ENCODE measurements around the gene COL18A1. TPM values are rescaled to one million over a fixed set of nuclear protein-coding genes. Genes with fewer than 3 reads are reported as not detected.

The COL18A1 gene
- total RNA-seq, 4 donors from 2014 or later, result 19.3 to 121 (median 23.3) TPM

- Histone ChIP-seq H3K36me3 (no peaks in the 10 kb centered on the region), H3K4me3 (no peak overlapping the region), H3K27ac (no peak overlapping the region), H3K4me1 (peaks cover 0 to 22% (median 14%) of the 10 kb centered on the region in 4 donors), H3K9me3 (peaks cover 0 to 7% of the 10 kb centered on the region in 2 donors), H3K27me3 (no peaks in the 10 kb centered on the region)
- WGBS, 2 donors (ENCODE audit: low coverage in 1 of 2), result 68% methylated on average over 9 of the region's 9 CpGs; no CpG with 5 or more reads in 1 of the 2 donors
- DNase-seq, result no peak
- in situ Hi-C loops (cut with MboI; ENCODE audit: low pct_ligation_motif_present in 1 of 4, low pct_unique_long_range_greater_than_20kb in 1 of 4, low sequenced_read_pairs in 3 of 4), result loop anchor here in 2 of 4 donors (25.0 kb wide), 2 partner anchors 171 to 296 kb away; partner anchors contain the start of gene POFUT2 (in 1 of the 2)
- intact Hi-C loops (cut with DNase I; ENCODE audit: low total_unique reads), result no loop called here
- no peak for TF ChIP-seq CTCF (IDR thresholded peaks at IDR 0.05)
- TF ChIP-seq POLR2AphosphoS5 (IDR thresholded peaks at IDR 0.05), result no peak
- TF ChIP-seq POLR2A (IDR thresholded peaks at IDR 0.05), result no peak
- TF ChIP-seq EP300 (IDR thresholded peaks at IDR 0.05; ENCODE audit: low read depth), result no peak
Observed at GRCh38 chr21:45457832-45458172, 52.8 kb downstream of the COL18A1 start.

- Histone ChIP-seq H3K36me3 (no peaks in the 10 kb centered on the region), H3K4me1 (peaks cover 0 to 22% (median 14%) of the 10 kb centered on the region in 4 donors), H3K9me3 (peaks cover 0 to 7% of the 10 kb centered on the region in 2 donors), H3K4me3 (no peak overlapping the region), H3K27ac (no peak overlapping the region), H3K27me3 (no peaks in the 10 kb centered on the region)
- no peak for TF ChIP-seq CTCF (IDR thresholded peaks at IDR 0.05)
- no peak for TF ChIP-seq POLR2AphosphoS5 (IDR thresholded peaks at IDR 0.05)
- no peak for TF ChIP-seq EP300 (IDR thresholded peaks at IDR 0.05; ENCODE audit: low read depth)
- no peak for TF ChIP-seq POLR2A (IDR thresholded peaks at IDR 0.05)
- in situ Hi-C loops (cut with MboI; ENCODE audit: low pct_ligation_motif_present in 1 of 4, low pct_unique_long_range_greater_than_20kb in 1 of 4, low sequenced_read_pairs in 3 of 4) (loop anchor here in 2 of 4 donors (25.0 kb wide), 2 partner anchors 171 to 296 kb away; partner anchors contain the start of gene POFUT2 (in 1 of the 2)), intact Hi-C loops (cut with DNase I; ENCODE audit: low total_unique reads) (no loop called here)
- WGBS, 2 donors (ENCODE audit: low coverage in 1 of 2), result 74% methylated on average over 27 of the region's 30 CpGs; no CpG with 5 or more reads in 1 of the 2 donors
- DNase-seq, result no peak
Observed at GRCh38 chr21:45458281-45459170, 53.6 kb downstream of the COL18A1 start.

- DNase-seq, result no peak
- in situ Hi-C loops (cut with MboI; ENCODE audit: low pct_ligation_motif_present in 1 of 4, low pct_unique_long_range_greater_than_20kb in 1 of 4, low sequenced_read_pairs in 3 of 4), result loop anchor here in 2 of 4 donors (25.0 kb wide), 2 partner anchors 172 to 297 kb away; partner anchors contain the start of gene POFUT2 (in 1 of the 2)
- intact Hi-C loops (cut with DNase I; ENCODE audit: low total_unique reads), result no loop called here
Observed at GRCh38 chr21:45459171-45460010, 54.4 kb downstream of the COL18A1 start.

More at GRCh38 chr21:45459171-45460010, 54.4 kb downstream of the COL18A1 start:
- Histone ChIP-seq H3K27ac (no peak overlapping the region), H3K4me3 (no peak overlapping the region), H3K27me3 (no peaks in the 10 kb centered on the region), H3K9me3 (peaks cover 0 to 7% of the 10 kb centered on the region in 2 donors), H3K36me3 (no peaks in the 10 kb centered on the region), H3K4me1 (peaks cover 0 to 18% (median 11%) of the 10 kb centered on the region in 4 donors)
- TF ChIP-seq POLR2AphosphoS5 (IDR thresholded peaks at IDR 0.05), result no peak
- TF ChIP-seq POLR2A (IDR thresholded peaks at IDR 0.05), result no peak
- TF ChIP-seq EP300 (IDR thresholded peaks at IDR 0.05; ENCODE audit: low read depth), result no peak
- no peak for TF ChIP-seq CTCF (IDR thresholded peaks at IDR 0.05)
- 81% methylated on average over 11 of the region's 23 CpGs; no CpG with 5 or more reads in 1 of the 2 donors for WGBS, 2 donors (ENCODE audit: low coverage in 1 of 2)

All from transverse colon (tissue), 4 donors.